ENCODE data around the gene EXOC4.
"Not testable (repeated sequence)": the region's sequence is repeated elsewhere in the genome, so short reads cannot be mapped to it uniquely, and the experiment has no call there.

The EXOC4 gene

DNA sequence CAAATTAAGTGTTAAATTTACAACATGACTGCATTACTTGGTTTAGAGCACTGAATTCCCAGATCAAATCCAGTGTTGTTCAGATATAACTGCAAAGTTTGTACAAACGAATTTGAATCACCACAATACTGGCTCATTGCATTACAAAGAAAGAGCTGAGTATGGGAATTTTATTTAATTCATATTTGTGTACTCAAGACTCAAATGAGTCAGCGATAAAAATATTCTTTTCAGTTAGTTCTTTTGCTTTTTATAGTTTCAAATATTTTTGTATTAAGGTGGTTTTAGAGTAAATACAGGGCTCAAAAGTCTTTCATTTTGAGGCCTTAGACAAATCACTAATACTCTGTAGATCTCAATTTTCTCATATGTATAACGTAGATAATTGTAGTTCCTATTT is 805.6 kb downstream of the EXOC4 start:
- no peak for DNase-seq

DNA sequence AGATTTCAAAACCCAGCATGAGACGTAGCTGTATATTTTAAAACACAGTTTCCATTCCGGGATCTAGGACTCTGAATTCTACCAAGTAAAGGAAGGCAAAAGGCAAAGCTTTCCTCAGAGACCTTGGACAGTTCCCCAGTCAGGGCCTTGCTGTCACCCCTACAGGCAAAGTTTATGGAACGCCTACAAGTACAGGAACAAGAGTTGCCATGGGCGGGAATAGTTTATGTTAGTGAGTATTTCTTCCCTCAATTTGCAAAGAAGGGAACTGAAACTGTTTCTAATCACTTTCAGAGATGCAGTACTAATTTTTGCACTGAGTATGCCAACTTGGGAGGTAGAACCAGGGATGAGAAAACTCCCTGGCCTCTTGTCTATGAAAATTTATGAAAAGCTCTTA is 806.1 kb downstream of the EXOC4 start:
- no peak for DNase-seq

DNA sequence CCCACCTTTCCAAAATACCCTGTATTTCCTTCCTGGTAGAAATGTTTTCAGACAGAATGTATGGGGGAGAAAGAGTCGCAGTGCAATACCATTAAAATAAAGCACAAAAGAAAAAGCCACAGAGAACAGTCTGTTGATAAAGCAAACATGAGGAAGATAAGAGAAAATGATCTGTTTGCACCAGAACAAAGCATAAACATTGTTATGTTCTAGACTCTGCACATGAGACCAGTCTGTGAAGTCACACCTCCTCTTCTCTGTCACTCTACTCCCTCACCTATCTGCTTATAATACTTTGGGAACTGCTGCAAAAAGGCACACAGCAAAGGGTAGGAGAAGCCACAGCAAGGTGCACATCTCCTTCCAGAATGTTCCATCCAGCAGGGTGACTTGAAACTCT is 807.0 kb downstream of the EXOC4 start:
- no peak for DNase-seq

DNA sequence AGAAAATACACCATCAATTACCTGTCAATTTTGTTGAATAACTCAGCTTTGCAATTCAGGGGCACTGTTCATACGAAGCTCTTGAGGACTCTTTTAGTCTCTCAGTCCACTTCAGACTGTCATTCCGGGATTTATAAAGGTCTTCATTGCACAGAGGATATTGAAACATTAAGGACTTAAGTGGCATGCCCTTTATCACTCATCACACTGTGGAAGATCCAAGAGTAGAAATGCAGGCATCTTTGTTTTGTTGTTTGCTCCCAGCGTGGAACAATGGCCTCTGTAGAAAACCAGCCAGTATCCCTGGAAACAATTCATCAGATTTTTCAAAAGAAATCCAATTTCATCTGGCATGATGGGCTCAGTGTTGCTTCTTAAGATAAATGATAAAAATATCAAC is 808.0 kb downstream of the EXOC4 start:
- no peak for DNase-seq

DNA sequence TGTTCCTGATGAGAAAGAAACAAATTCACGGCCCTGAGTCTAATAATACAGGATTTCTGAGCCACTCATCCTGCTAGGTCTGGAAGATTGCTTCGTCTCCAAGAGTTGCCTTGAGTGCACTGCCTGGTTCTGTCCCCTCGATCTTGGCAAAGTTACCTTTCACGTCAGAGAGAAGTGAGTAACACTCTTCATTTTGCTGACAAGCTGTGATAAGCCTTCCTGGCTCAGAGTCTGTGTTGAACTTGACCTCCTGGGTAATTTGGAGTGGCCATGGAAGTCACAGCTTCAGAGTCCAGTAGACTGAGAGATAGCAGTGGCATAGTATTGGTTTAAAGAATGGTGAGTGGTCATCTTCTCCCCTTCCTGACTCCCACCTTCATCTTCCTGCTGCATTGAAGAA is 809.6 kb downstream of the EXOC4 start:
- no peak for DNase-seq

DNA sequence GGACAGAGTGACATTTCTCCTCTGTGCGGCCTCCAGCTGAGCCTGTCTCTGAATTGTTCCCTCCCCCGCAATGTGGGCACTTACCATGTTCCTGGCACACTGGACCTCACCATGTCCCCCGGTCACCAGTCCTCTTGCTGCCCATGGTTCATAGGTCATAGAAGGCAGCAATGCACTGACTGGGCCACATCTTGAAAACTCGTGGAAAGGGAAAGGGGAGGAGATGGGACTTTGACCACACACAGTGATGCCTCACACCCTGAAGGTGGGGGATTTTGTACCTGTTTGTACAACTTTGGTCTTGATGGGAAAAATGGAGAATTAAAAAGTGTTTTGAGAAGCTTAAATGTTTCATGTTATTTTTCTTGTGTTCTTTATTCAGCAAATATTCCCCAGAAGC is 812.5 kb downstream of the EXOC4 start:
- no peak for DNase-seq

DNA sequence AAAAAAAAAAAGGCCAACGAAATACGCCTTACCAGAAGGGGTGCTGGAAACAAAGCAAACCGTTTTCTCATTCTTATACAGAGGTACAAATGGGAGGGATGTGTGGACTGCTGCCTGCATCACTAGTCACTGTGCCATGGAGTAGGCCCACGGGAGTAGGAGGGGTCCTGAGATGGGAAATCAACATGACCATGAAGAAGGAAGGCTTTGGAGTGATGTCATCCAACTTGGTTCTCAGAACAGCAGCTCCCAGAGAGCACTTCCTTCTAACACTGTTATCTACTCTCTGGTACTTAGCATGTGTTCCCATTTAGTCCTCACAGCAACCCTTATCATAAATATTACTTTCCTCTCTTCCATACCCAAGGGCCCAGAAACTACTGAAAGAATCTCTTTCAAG is 814.3 kb downstream of the EXOC4 start:
- no peak for DNase-seq

- DNase-seq = no peak
Observed at GRCh38 chr7:134068670-134069069, 815.8 kb downstream of the EXOC4 start.

DNA sequence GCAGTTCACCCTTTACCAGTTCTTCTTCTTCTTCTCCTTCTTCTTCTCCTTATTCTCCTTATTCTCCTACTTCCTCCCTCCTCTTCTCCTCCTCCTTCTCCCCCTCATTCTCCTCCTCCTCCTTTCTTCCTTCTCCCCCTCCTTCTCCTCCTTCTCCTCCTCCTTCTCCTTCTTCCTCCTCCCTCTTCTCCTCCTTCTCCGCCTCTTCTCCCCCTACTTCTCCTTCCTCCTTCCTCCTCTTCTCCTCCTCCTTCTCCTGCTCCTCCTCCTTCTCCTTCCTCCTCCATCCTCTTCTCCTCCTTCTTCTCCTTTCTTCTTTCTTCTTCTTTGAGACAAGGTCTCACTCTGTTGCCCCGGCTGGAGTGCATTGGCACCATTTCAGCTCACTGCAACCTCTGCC is 816.3 kb downstream of the EXOC4 start:
- no peak for DNase-seq

- no peak for DNase-seq
Observed at GRCh38 chr7:134070673-134071072, 817.8 kb downstream of the EXOC4 start.

GRCh38 chr7:134071355-134072331 is 818.8 kb downstream of the EXOC4 start:
- DNase-seq = no peak

- DNase-seq = no peak
Observed at GRCh38 chr7:134073276-134073675, 820.4 kb downstream of the EXOC4 start.

DNA sequence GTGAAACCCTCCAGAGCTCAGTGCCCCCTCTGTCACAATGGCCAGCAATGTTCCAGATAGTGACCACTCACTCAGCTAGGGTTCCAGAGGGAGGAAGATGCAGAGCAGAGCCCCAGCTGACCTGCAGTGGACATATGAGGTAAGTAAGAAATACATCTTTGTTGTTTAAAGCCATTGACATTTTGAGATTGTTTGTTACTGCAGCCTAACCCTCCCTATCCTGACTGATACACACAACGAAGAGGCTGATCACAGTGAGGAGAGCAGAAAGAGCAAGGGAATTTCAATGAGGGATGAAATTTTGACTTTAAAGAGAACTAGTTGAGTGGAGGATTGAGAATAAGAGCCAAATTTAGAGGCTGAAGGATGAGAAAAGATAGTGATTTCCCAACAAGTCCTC is 822.9 kb downstream of the EXOC4 start:
- no peak for DNase-seq

- not testable (repeated sequence) for DNase-seq
Observed at GRCh38 chr7:134077560-134077959, 824.7 kb downstream of the EXOC4 start.

GRCh38 chr7:134078991-134079390 is 826.1 kb downstream of the EXOC4 start:
- DNase-seq = no peak

GRCh38 chr7:134081695-134082094 is 828.8 kb downstream of the EXOC4 start:
- no peak for DNase-seq

GRCh38 chr7:134083766-134084487 is 831.0 kb downstream of the EXOC4 start:
- DNase-seq = no peak

DNA sequence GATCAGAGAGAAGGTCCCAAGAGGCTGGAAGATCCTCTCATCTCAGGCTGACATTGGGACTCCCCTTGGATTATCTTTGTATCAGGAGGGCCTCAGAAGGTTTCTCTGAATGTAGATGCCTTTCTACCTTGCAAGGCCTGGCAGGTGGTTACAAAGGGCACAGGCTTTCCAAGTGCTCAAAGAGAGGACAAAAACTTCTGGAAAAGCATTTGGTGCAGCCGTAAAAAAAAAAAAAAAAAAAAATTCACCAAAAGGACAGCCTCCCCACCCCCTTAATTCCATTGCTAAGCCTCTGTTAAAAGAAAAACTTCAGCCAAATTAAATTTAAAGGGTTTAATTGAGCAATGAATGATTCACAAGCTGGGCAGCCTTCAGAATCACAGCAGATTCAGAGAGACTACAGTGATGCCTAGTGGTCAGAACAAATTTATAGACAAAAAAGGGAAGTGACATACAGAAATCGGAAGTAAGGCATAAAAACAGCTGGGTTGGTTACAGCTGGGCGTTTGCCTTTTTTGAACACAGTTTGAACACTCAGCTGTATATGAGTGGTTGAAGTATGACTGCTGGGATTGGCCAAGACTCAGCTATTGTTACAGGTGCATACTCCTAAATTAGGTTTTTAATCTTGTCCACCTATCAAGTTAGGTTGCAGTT is 831.7 kb downstream of the EXOC4 start:
- DNase-seq = no peak

DNA sequence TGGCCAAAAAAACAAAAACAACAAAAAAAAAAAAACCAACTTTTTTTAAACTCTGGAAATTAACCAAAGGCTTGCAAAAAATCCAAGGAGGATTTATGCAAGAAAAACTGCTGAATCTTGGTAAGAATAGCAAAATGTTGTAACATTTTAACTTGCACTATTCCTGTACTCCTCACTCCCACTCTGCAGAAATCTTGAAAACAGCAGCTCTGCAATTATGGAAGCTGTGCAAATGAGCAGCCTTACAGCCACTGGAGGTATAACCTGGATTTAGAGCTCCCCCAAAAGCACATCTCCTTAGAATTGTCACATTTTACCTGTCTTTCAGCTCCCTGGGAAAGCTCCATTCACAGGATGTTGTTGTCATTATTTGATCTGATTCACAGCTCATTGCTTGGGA is 832.4 kb downstream of the EXOC4 start:
- no peak for DNase-seq

DNA sequence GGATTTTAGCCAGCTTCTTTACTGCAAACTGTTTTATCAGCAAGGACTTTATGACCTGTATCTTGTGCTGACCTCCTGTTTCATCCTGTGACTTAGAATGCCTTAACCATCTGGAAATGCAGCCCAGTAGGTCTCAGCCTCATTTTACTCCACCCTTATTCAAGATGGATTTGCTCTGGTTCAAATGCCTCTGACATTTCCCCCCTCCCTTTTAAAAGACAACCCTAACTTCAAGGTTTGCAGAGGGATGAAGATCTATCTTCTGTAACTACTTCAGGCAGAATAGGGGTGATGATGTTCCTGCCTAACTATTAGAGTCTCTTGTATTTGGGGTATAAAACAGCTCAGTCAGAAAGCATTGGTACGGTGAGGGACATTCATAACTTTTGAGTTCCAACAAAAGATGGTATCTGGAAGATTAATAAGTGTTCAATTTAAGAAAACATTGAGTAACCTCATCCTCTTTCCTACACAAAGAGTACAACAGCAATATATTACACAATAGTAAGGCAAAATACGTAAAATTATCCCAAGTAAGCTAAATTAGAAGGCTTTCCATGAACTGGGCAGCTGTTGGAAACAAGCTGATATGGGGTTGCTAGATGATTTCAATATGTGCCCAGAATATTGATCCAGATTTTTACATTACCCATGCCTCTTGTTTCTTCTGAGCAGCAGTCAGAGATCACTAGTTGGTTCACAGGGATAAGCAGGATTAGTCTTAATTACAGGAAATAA is 834.3 kb downstream of the EXOC4 start:
- DNase-seq = no peak

DNA sequence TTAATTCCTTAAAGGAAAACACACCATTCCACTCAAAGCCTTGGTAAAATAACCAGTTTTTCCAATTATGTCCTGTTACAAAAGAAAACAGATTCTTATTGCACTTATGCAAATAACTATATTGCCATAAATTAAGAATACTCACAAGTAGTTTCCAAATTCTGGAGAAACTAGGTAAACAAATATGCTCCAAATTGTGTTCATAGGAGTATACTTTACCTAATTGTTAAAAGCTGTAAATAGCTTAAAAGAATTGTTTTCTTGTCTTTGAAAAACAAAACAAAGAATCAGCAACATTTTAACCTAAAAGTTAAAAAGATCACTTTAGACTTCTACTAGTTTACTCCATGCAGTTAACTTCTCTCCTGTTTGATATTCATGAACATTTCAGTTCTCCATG is 835.3 kb downstream of the EXOC4 start:
- no peak for DNase-seq

DNA sequence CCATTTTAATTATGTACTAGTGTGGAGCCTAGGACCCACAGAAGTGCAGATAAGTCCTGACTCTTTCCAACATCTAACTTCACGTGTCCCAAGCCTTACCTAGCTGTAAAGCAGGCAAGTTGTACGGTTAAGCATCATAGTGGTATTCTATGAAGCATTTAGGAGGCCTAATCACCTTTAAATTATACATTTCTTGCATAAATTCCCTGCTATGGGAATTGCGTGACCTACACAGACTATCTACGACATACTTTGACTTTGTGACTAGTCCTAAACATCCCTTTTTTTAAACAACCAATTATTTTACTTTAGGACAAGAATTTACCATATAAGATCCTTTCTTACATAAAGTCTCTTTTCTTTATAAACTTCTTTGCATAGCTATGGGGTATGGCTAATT is 836.6 kb downstream of the EXOC4 start:
- DNase-seq = no peak

- no peak for DNase-seq
Observed at GRCh38 chr7:134098072-134098471, 845.2 kb downstream of the EXOC4 start.
